ENCODE data around the gene JAG1. TPM values are rescaled to one million over a fixed set of nuclear protein-coding genes. Genes with fewer than 3 reads are reported as not detected.
A peak's percentile ranks its signal among the peaks of the same experiment; 100 is the strongest.
"Not testable (repeated sequence)": the region's sequence is repeated elsewhere in the genome, so short reads cannot be mapped to it uniquely, and the experiment has no call there.

Gene JAG1
- total RNA-seq, 2 donors from 2014 or later = 0.98 TPM; not detected in 1

DNA sequence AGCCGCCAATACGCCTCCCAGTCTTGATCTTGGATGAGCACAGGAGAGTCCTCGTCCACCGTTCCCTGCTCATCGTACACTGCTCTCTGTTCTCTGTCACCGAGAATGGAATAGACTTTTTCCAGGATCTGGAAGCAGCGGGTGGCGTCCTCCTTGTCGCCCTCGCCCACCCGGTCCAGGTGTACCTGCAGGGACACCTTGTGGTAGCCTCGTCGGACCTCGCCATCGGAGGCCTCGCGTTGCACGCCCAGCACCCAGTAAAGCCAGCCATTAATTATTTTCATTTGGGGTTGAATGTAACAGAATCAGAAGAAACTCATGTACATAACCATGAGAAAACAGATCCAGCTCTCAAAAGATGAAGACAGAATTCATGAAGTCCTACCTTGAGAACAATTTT, 59.9 kb downstream of the JAG1 start:
- no peak for ATAC-seq (replicated peaks)
- Mint-ChIP-seq H3K4me3 (no peak overlapping the region), H3K4me1 (no peaks in the 10 kb centered on the region)

GRCh38 chr20:10613426-10613825, 60.4 kb downstream of the JAG1 start:
- not testable (repeated sequence) for H3K4me3 Mint-ChIP-seq; H3K27me3 Mint-ChIP-seq; H3K4me1 Mint-ChIP-seq; H3K27ac Mint-ChIP-seq; ATAC-seq (replicated peaks); H3K9me3 Mint-ChIP-seq
- H3K36me3 Mint-ChIP-seq (ENCODE audit: low read depth) = peaks cover 15% of the 10 kb centered on the region

More for the DNA sequence above, 59.9 kb downstream of the JAG1 start:
- H3K9me3 Mint-ChIP-seq = no peaks in the 10 kb centered on the region
- H3K27me3 Mint-ChIP-seq = no peaks in the 10 kb centered on the region
- no peak overlapping the region for H3K27ac Mint-ChIP-seq
- H3K36me3 Mint-ChIP-seq (ENCODE audit: low read depth) = peaks cover 15% of the 10 kb centered on the region

DNA sequence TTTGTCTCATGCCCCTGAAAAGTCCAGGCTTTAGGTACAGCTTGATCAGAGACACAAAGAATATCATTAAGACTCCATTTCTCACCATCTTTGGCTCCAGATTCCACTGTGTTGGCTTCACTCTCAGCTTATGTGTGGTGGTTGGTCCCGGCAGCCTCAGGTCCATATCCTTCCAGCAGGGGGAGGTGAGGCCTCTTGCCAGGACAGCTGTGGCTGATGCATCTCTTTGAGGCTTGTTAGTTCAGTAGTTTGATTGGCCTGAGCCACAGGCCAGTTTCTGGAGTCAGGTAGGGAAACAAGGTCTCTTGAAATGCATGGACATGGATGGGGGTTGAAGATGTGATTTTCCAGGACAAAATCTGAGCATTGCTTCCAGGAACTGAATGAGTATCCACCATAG, 62.4 kb downstream of the JAG1 start:
- Mint-ChIP-seq H3K36me3 (ENCODE audit: low read depth) (peaks cover 25% of the 10 kb centered on the region), H3K4me1 (no peaks in the 10 kb centered on the region), H3K9me3 (no peaks in the 10 kb centered on the region), H3K27me3 (no peaks in the 10 kb centered on the region), H3K27ac (no peak overlapping the region), H3K4me3 (no peak overlapping the region)
- no peak for ATAC-seq (replicated peaks)

DNA sequence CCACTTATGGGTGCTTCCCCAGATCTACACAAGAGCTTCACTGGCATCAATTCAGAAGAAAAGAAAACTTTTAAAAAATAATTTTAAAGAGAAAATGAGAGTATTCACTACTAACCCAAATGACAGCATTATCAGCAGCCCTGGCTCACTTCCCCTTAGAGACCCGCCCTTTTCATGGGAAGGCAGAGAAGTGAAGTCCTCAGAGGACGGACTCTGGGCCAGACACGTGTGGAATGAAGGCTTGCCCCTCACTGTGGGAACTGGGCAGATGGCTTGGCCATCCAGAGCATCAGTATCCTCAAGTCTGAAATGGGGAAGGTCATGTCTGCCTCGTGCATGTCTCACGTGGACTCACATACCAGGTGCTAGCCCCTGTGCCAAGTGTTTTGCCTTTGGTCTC, 63.5 kb downstream of the JAG1 start:
- no peak for ATAC-seq (replicated peaks)
- Mint-ChIP-seq H3K4me3 (no peak overlapping the region), H3K9me3 (no peaks in the 10 kb centered on the region), H3K36me3 (ENCODE audit: low read depth) (peaks cover 22% of the 10 kb centered on the region), H3K27me3 (no peaks in the 10 kb centered on the region), H3K27ac (no peak overlapping the region), H3K4me1 (no peaks in the 10 kb centered on the region)

GRCh38 chr20:10609770-10610169, 64.0 kb downstream of the JAG1 start:
- no peaks in the 10 kb centered on the region for H3K9me3 Mint-ChIP-seq
- no peak overlapping the region for H3K4me3 Mint-ChIP-seq
- H3K27ac Mint-ChIP-seq = no peak overlapping the region

DNA sequence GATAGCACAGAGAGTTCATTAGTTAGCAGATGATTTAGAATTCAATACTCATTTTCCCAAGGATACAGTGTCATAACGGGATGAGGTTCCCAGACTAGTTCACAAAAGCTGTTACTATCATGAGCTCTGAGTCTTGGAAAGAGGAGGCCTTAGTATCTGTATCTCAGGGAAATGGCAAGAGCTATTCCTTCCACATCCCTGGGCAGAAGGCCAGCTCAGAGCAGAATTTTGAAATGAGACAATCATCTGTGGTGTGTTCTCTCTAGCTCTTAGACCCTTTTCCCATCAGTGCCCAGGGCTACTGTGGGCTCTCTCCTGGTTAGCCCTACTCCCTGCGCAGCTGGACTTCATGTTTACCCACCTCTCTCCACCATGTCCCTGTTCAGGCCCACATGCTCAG, 64.5 kb downstream of the JAG1 start:
- Mint-ChIP-seq H3K4me3 (no peak overlapping the region), H3K36me3 (ENCODE audit: low read depth) (peaks cover 22% of the 10 kb centered on the region), H3K27me3 (no peaks in the 10 kb centered on the region), H3K9me3 (no peaks in the 10 kb centered on the region), H3K27ac (no peak overlapping the region), H3K4me1 (no peaks in the 10 kb centered on the region)
- ATAC-seq (replicated peaks) = no peak

More at GRCh38 chr20:10609770-10610169, 64.0 kb downstream of the JAG1 start:
- Mint-ChIP-seq H3K4me1 (no peaks in the 10 kb centered on the region), H3K36me3 (ENCODE audit: low read depth) (peaks cover 19% of the 10 kb centered on the region), H3K27me3 (no peaks in the 10 kb centered on the region)
- ATAC-seq (replicated peaks) = no peak

DNA sequence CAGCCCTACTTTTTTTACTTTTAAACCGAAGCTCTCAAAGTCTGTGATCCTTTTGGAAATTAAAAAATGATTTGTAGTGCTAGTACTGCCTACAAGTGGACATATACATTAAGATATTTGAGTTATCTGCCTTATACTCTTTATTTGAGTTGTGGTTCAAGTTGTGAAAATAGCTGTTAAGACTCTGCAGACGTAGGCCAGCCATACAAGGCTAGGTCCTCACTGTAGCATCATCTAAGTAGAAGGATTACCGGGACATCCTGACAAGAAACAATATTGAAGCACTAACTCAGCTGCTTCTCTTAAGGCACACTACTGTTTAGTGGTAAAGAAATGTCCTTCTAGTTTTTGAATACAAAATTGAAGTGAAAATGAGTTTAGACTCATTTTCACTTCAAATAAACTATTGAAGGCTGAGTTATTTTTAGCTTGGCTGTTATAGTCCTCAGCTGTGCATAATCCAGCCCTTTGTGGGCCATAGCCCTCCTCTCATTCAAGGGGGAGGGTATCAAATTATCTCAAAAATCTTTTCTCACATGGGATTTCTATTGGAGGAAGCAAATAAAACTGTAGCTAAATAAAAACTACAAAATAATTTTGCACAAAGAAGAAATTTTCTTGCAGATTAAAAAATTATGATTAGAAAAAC, 68.1 kb downstream of the JAG1 start:
- Mint-ChIP-seq H3K27ac (no peak overlapping the region), H3K4me3 (no peak overlapping the region), H3K4me1 (peaks cover 10% of the 10 kb centered on the region), H3K27me3 (no peaks in the 10 kb centered on the region), H3K36me3 (ENCODE audit: low read depth) (peaks cover 47% of the 10 kb centered on the region), H3K9me3 (no peaks in the 10 kb centered on the region)
- ATAC-seq (replicated peaks) = no peak

- Mint-ChIP-seq H3K4me1 (peaks cover 10% of the 10 kb centered on the region), H3K9me3 (no peaks in the 10 kb centered on the region)
Observed at GRCh38 chr20:10604865-10605440, 68.8 kb downstream of the JAG1 start.

GRCh38 chr20:10603971-10604864, 69.6 kb downstream of the JAG1 start:
- Mint-ChIP-seq H3K27ac (peak overlapping the region; percentile 23), H3K4me3 (no peak overlapping the region)

More at GRCh38 chr20:10604865-10605440, 68.8 kb downstream of the JAG1 start:
- H3K27ac Mint-ChIP-seq = no peak overlapping the region
- no peak for ATAC-seq (replicated peaks)
- peaks cover 54% of the 10 kb centered on the region for H3K36me3 Mint-ChIP-seq (ENCODE audit: low read depth)
- H3K4me3 Mint-ChIP-seq = no peak overlapping the region
- H3K27me3 Mint-ChIP-seq = no peaks in the 10 kb centered on the region

GRCh38 chr20:10603378-10603777, 70.4 kb downstream of the JAG1 start:
- peak overlapping the region; percentile 23 for H3K27ac Mint-ChIP-seq
- no peaks in the 10 kb centered on the region for H3K27me3 Mint-ChIP-seq
- peaks cover 19% of the 10 kb centered on the region for H3K4me1 Mint-ChIP-seq
- ATAC-seq (replicated peaks) = peak; percentile 64
- H3K4me3 Mint-ChIP-seq = no peak overlapping the region
- H3K9me3 Mint-ChIP-seq = no peaks in the 10 kb centered on the region
- H3K36me3 Mint-ChIP-seq (ENCODE audit: low read depth) = peaks cover 65% of the 10 kb centered on the region

More at GRCh38 chr20:10603971-10604864, 69.6 kb downstream of the JAG1 start:
- ATAC-seq (replicated peaks) = no peak
- H3K9me3 Mint-ChIP-seq = no peaks in the 10 kb centered on the region
- H3K36me3 Mint-ChIP-seq (ENCODE audit: low read depth) = peaks cover 57% of the 10 kb centered on the region
- peaks cover 11% of the 10 kb centered on the region for H3K4me1 Mint-ChIP-seq
- no peaks in the 10 kb centered on the region for H3K27me3 Mint-ChIP-seq

DNA sequence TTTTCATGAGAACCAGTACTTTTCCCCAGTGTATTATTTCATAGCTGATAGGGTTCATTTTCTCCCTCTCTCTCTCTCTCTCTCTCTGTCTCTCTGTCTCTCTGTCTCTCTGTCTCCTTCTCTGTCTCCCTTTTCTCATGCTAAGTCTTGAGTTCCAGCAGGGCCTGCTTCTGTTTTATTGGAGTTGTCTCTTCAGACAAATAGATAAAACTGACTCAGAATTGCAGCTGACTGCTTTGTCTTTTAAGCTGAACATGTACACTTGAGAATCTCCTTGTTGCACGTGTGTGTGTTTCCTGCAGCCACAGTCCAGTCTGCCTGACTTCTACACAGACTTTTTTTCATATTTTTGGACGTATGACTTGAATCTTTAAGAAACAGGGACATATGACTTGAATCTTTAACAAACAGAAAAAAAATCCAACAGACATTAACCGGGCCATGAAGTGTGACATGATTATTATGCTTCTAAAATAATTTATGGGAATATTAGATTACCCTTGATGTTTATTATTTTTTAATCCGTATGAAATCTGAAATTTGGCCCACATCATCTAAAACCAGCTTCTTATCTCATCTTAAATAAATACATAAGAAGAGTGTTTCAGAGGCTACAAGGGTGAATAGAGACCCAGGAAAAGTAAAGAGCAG, 71.5 kb downstream of the JAG1 start:
- no peaks in the 10 kb centered on the region for H3K27me3 Mint-ChIP-seq
- H3K9me3 Mint-ChIP-seq = no peaks in the 10 kb centered on the region
- no peak for ATAC-seq (replicated peaks)
- peaks cover 19% of the 10 kb centered on the region for H3K4me1 Mint-ChIP-seq
- peak overlapping the region; percentile 65 for H3K27ac Mint-ChIP-seq
- peaks cover 62% of the 10 kb centered on the region for H3K36me3 Mint-ChIP-seq (ENCODE audit: low read depth)
- no peak overlapping the region for H3K4me3 Mint-ChIP-seq

DNA sequence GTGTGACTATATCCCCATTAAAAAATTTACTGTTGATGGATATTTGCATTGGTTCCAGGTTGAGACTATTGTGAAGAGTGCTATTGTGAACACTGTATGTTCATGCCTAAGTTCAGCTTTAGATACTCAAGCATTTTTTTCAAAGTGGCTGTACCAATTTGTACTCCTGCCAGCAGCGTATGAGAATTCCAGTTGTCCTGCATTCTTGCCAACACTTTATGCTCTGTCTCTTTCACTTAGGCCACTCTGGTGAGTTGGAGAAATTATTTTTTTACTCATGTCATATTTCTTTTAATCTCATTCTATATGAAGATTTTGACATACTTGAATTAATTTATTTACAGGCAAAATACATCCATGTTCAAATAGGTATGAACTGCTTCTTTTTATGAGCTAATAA, 76.2 kb downstream of the JAG1 start:
- no peak overlapping the region for H3K27ac Mint-ChIP-seq
- H3K36me3 Mint-ChIP-seq (ENCODE audit: low read depth) = peaks cover 39% of the 10 kb centered on the region
- peaks cover 13% of the 10 kb centered on the region for H3K4me1 Mint-ChIP-seq
- no peaks in the 10 kb centered on the region for H3K9me3 Mint-ChIP-seq
- no peaks in the 10 kb centered on the region for H3K27me3 Mint-ChIP-seq
- H3K4me3 Mint-ChIP-seq = no peak overlapping the region
- no peak for ATAC-seq (replicated peaks)

DNA sequence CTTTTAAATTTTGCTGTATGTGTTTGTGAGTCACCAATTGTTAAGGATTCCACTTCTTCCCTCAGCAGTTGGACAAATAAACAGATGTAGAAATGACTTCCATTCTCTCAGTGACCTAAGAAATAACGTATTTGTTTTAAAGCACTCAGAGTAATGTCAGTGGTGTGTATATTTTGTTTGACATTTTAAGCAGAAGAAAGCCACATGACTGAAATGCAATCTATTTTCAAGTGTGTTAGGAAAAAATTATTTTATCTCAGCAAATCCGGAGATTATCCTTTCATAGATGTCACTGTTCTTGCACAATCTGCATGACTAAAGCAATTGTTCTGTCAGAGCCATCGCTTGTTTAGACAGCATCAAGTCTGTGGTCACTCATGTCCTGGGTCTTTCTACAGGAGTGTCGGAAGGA, 77.1 kb downstream of the JAG1 start:
- Mint-ChIP-seq H3K27me3 (no peaks in the 10 kb centered on the region), H3K9me3 (no peaks in the 10 kb centered on the region), H3K4me1 (peaks cover 14% of the 10 kb centered on the region), H3K4me3 (no peak overlapping the region), H3K36me3 (ENCODE audit: low read depth) (peaks cover 30% of the 10 kb centered on the region), H3K27ac (no peak overlapping the region)
- no peak for ATAC-seq (replicated peaks)

- no peak overlapping the region for H3K4me3 Mint-ChIP-seq
- H3K36me3 Mint-ChIP-seq (ENCODE audit: low read depth) = peaks cover 23% of the 10 kb centered on the region
- peaks cover 14% of the 10 kb centered on the region for H3K4me1 Mint-ChIP-seq
- ATAC-seq (replicated peaks) = no peak
- H3K27ac Mint-ChIP-seq = no peak overlapping the region
- no peaks in the 10 kb centered on the region for H3K9me3 Mint-ChIP-seq
- H3K27me3 Mint-ChIP-seq = no peaks in the 10 kb centered on the region
Observed at GRCh38 chr20:10595985-10596384, 77.8 kb downstream of the JAG1 start.

Data from activated T-helper 17 cell treated with anti-CD3 and anti-CD28 coated beads, Interleukin-2, amount 50 U/mL, for 72 hours (primary cell).